Choroid plexus epithelial cell (primary cell): ENCODE data around the gene HES6.

ENCODE experiments used
- DNase-seq: peaks from one replicate; pipeline ENCODE4 v3.0.0-alpha.2; 2010; ENCODE audit warnings: low read depth
- H3K4me3 ChIP-seq: 2 replicates; pipeline ENCODE4 v1.5.1; 2011; ENCODE audit warnings: low read depth, mild to moderate bottlenecking, control low read depth, low read length, moderate library complexity
- CTCF ChIP-seq: conservative IDR thresholded peaks from 2 replicates; pipeline ENCODE4 v1.5.1; 2011; ENCODE audit warnings: low read depth, mild to moderate bottlenecking, control low read depth, inconsistent platforms, low read length, moderate library complexity

HES6 gene

GRCh38 chr2:238238766-238239542, 884 bp downstream of the HES6 start:
- DNase-seq: no peak
- H3K4me3 ChIP-seq: no peak overlapping the region
- TF ChIP-seq CTCF: no peak

- TF ChIP-seq CTCF: no peak
- H3K4me3 ChIP-seq: no peak overlapping the region
- DNase-seq: no peak
These were observed 1.5 kb downstream of the HES6 start for GRCh38 chr2:238238311-238238765.

- TF ChIP-seq CTCF: no peak
- DNase-seq: no peak
- H3K4me3 ChIP-seq: no peak overlapping the region
These were observed 2.3 kb downstream of the HES6 start for GRCh38 chr2:238237431-238238135.

GRCh38 chr2:238236571-238236970, 3.3 kb downstream of the HES6 start:
- no peak overlapping the region for H3K4me3 ChIP-seq
- TF ChIP-seq CTCF: no peak
- no peak for DNase-seq

GRCh38 chr2:238235856-238236255, 4.0 kb downstream of the HES6 start:
- DNase-seq: no peak
- no peak for TF ChIP-seq CTCF
- no peak overlapping the region for H3K4me3 ChIP-seq

- TF ChIP-seq CTCF: no peak
- H3K4me3 ChIP-seq: no peak overlapping the region
- peak; percentile 48 for DNase-seq
These were observed 4.5 kb downstream of the HES6 start for GRCh38 chr2:238235331-238235732.

GRCh38 chr2:238233625-238234024, 6.2 kb downstream of the HES6 start:
- DNase-seq: no peak
- no peak overlapping the region for H3K4me3 ChIP-seq
- TF ChIP-seq CTCF: no peak
